WTC11 (cell line): Measurements from ENCODE around the gene SAMD4A. TPM values are rescaled to one million over a fixed set of nuclear protein-coding genes. Genes with fewer than 3 reads are reported as not detected.

Source experiments
- GABPB1 ChIP-seq: sonication (generic); formaldehyde crosslinking; IDR thresholded peaks from 2 replicates; pipeline ENCODE4 v1.8.1; 2023; ENCODE audit warnings: mild to moderate bottlenecking, missing genetic modification reagents
- SMAD3 ChIP-seq: sonication (generic); formaldehyde crosslinking; IDR thresholded peaks from 2 replicates; pipeline ENCODE4 v1.8.0; 2022; ENCODE audit warnings: missing genetic modification reagents, mild to moderate bottlenecking, borderline replicate concordance
- SOX15 ChIP-seq: fragments of 250-450 bp; sonication (Bioruptor Pico); IDR thresholded peaks from 2 replicates; pipeline ENCODE4 v1.9.0; 2021; ENCODE audit warnings: mild to moderate bottlenecking
- TEAD1 ChIP-seq: sonication (generic); formaldehyde crosslinking; IDR thresholded peaks from 2 replicates; pipeline ENCODE4 v1.8.0; 2022; ENCODE audit warnings: mild to moderate bottlenecking, missing genetic modification reagents
- ZNF317 ChIP-seq: sonication (generic); formaldehyde crosslinking; IDR thresholded peaks from 2 replicates; pipeline ENCODE4 v1.8.1; 2023; ENCODE audit warnings: low read depth, mild to moderate bottlenecking, moderate library complexity, missing genetic modification reagents, borderline replicate concordance
- ZNF423 ChIP-seq: fragments of 250-450 bp; sonication (Bioruptor Pico); IDR thresholded peaks from 2 replicates; pipeline ENCODE4 v2.1.2; 2022; ENCODE audit warnings: mild to moderate bottlenecking, moderate library complexity
- ZNF671 ChIP-seq: fragments of 250-450 bp; sonication (Bioruptor Pico); IDR thresholded peaks from 2 replicates; pipeline ENCODE4 v1.8.0; 2021; ENCODE audit warnings: mild to moderate bottlenecking
- total RNA-seq: library from RNA; stranded (reverse); gene quantifications from 3 replicates; pipeline ENCODE4 v1.2.3, GENCODE V29; 2021
- TF ChIP-seq, protein P1 (sequence below): fragments of 250-450 bp; sonication (Bioruptor Pico); conservative IDR thresholded peaks from 2 replicates; pipeline ENCODE4 v1.9.0; 2021; ENCODE audit warnings: mild to moderate bottlenecking
- TF ChIP-seq, protein P2 (sequence below): sonication (generic); formaldehyde crosslinking; IDR thresholded peaks from 2 replicates; pipeline ENCODE4 v1.8.0; 2023; ENCODE audit warnings: missing genetic modification reagents, mild to moderate bottlenecking, borderline replicate concordance
- TF ChIP-seq, protein P3 (sequence below): sonication (generic); formaldehyde crosslinking; IDR thresholded peaks from 2 replicates; pipeline ENCODE4 v1.8.1; 2022; ENCODE audit warnings: low read depth, mild to moderate bottlenecking, moderate library complexity, missing genetic modification reagents, borderline replicate concordance
- TF ChIP-seq, protein P4 (sequence below): fragments of 250-450 bp; sonication (Bioruptor Pico); IDR thresholded peaks from 2 replicates; pipeline ENCODE4 v1.9.0; 2021; ENCODE audit warnings: mild to moderate bottlenecking, borderline replicate concordance
- TF ChIP-seq, protein P5 (sequence below): sonication (generic); formaldehyde crosslinking; IDR thresholded peaks from 2 replicates; pipeline ENCODE4 v1.8.0; 2022; ENCODE audit warnings: missing genetic modification reagents

SAMD4A gene
- total RNA-seq, 1 experiment from 2014 or later: 6.0 TPM

DNA sequence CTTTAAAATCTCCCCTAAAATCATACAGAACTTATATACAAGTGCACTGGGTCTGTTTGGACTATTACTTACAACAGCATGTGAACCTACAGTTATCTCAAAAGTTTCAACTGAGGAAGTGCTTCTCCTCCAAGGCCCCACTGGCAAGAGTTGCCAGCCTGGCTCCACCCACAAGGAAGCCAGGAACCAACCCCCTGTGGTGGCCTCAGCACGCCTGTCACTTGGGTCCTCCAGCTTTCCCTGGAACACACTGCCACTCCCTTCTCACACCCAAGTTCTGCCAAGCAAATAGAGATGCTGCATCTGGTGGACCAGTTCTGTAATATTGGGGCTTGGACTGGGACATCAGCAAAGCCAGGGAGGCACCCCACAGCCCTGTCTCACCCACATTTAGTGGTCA lies 220.3 kb downstream of the SAMD4A start (continued):
- TF ChIP-seq, protein P1, sequence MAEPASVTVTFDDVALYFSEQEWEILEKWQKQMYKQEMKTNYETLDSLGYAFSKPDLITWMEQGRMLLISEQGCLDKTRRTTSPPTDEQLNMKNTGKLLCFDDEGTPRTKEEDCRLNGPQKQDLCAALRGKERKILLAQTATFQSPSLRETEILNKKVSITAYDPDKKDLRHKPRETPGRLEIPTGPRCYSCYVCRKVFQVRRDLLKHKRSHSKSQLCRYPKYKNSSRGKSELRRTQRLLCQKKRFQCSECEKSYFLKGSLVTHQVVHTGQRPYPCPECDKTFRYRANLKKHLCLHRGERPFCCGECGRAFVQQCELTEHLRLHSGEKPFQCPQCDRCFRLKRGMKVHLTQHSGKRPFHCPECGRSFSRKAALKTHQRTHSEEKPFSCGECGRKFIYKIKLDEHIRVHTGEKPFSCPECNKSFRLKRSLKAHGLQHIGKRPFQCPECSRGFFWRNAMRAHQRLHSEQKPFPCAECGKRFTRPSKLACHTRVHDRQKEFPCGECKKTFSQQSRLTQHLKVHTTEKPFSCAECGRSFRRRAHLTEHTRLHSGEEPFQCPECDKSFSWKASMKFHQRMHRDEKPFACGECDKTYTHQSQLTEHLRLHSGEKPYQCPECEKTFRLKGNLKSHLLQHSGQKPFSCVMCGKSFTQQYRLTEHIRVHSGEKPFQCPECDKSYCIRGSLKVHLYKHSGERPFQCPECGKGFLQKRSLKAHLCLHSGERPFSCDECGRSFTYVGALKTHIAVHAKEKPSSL (CRISPR knock-in tag): no peak
- TF ChIP-seq ZNF317 (CRISPR knock-in tag) (no peak), GABPB1 (CRISPR knock-in tag) (no peak), ZNF423 (CRISPR knock-in tag) (no peak), ZNF671 (CRISPR knock-in tag) (no peak), SMAD3 (no peak), TEAD1 (CRISPR knock-in tag) (no peak), SOX15 (CRISPR knock-in tag) (no peak)
- TF ChIP-seq, protein P2, sequence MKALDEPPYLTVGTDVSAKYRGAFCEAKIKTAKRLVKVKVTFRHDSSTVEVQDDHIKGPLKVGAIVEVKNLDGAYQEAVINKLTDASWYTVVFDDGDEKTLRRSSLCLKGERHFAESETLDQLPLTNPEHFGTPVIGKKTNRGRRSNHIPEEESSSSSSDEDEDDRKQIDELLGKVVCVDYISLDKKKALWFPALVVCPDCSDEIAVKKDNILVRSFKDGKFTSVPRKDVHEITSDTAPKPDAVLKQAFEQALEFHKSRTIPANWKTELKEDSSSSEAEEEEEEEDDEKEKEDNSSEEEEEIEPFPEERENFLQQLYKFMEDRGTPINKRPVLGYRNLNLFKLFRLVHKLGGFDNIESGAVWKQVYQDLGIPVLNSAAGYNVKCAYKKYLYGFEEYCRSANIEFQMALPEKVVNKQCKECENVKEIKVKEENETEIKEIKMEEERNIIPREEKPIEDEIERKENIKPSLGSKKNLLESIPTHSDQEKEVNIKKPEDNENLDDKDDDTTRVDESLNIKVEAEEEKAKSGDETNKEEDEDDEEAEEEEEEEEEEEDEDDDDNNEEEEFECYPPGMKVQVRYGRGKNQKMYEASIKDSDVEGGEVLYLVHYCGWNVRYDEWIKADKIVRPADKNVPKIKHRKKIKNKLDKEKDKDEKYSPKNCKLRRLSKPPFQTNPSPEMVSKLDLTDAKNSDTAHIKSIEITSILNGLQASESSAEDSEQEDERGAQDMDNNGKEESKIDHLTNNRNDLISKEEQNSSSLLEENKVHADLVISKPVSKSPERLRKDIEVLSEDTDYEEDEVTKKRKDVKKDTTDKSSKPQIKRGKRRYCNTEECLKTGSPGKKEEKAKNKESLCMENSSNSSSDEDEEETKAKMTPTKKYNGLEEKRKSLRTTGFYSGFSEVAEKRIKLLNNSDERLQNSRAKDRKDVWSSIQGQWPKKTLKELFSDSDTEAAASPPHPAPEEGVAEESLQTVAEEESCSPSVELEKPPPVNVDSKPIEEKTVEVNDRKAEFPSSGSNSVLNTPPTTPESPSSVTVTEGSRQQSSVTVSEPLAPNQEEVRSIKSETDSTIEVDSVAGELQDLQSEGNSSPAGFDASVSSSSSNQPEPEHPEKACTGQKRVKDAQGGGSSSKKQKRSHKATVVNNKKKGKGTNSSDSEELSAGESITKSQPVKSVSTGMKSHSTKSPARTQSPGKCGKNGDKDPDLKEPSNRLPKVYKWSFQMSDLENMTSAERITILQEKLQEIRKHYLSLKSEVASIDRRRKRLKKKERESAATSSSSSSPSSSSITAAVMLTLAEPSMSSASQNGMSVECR (CRISPR knock-in tag): no peak
- TF ChIP-seq, protein P3, sequence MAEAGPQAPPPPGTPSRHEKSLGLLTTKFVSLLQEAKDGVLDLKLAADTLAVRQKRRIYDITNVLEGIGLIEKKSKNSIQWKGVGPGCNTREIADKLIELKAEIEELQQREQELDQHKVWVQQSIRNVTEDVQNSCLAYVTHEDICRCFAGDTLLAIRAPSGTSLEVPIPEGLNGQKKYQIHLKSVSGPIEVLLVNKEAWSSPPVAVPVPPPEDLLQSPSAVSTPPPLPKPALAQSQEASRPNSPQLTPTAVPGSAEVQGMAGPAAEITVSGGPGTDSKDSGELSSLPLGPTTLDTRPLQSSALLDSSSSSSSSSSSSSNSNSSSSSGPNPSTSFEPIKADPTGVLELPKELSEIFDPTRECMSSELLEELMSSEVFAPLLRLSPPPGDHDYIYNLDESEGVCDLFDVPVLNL (CRISPR knock-in tag): no peak
- TF ChIP-seq, protein P4, sequence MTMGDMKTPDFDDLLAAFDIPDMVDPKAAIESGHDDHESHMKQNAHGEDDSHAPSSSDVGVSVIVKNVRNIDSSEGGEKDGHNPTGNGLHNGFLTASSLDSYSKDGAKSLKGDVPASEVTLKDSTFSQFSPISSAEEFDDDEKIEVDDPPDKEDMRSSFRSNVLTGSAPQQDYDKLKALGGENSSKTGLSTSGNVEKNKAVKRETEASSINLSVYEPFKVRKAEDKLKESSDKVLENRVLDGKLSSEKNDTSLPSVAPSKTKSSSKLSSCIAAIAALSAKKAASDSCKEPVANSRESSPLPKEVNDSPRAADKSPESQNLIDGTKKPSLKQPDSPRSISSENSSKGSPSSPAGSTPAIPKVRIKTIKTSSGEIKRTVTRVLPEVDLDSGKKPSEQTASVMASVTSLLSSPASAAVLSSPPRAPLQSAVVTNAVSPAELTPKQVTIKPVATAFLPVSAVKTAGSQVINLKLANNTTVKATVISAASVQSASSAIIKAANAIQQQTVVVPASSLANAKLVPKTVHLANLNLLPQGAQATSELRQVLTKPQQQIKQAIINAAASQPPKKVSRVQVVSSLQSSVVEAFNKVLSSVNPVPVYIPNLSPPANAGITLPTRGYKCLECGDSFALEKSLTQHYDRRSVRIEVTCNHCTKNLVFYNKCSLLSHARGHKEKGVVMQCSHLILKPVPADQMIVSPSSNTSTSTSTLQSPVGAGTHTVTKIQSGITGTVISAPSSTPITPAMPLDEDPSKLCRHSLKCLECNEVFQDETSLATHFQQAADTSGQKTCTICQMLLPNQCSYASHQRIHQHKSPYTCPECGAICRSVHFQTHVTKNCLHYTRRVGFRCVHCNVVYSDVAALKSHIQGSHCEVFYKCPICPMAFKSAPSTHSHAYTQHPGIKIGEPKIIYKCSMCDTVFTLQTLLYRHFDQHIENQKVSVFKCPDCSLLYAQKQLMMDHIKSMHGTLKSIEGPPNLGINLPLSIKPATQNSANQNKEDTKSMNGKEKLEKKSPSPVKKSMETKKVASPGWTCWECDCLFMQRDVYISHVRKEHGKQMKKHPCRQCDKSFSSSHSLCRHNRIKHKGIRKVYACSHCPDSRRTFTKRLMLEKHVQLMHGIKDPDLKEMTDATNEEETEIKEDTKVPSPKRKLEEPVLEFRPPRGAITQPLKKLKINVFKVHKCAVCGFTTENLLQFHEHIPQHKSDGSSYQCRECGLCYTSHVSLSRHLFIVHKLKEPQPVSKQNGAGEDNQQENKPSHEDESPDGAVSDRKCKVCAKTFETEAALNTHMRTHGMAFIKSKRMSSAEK: no peak
- TF ChIP-seq, protein P5, sequence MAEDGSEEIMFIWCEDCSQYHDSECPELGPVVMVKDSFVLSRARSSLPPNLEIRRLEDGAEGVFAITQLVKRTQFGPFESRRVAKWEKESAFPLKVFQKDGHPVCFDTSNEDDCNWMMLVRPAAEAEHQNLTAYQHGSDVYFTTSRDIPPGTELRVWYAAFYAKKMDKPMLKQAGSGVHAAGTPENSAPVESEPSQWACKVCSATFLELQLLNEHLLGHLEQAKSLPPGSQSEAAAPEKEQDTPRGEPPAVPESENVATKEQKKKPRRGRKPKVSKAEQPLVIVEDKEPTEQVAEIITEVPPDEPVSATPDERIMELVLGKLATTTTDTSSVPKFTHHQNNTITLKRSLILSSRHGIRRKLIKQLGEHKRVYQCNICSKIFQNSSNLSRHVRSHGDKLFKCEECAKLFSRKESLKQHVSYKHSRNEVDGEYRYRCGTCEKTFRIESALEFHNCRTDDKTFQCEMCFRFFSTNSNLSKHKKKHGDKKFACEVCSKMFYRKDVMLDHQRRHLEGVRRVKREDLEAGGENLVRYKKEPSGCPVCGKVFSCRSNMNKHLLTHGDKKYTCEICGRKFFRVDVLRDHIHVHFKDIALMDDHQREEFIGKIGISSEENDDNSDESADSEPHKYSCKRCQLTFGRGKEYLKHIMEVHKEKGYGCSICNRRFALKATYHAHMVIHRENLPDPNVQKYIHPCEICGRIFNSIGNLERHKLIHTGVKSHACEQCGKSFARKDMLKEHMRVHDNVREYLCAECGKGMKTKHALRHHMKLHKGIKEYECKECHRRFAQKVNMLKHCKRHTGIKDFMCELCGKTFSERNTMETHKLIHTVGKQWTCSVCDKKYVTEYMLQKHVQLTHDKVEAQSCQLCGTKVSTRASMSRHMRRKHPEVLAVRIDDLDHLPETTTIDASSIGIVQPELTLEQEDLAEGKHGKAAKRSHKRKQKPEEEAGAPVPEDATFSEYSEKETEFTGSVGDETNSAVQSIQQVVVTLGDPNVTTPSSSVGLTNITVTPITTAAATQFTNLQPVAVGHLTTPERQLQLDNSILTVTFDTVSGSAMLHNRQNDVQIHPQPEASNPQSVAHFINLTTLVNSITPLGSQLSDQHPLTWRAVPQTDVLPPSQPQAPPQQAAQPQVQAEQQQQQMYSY (CRISPR knock-in tag): no peak
